H9 (cell line): Measurements from ENCODE around the gene GAGE1. TPM values are rescaled to one million over a fixed set of nuclear protein-coding genes. Genes with fewer than 3 reads are reported as not detected.
"Not testable (repeated sequence)": the region's sequence is repeated elsewhere in the genome, so short reads cannot be mapped to it uniquely, and the experiment has no call there.

ENCODE experiments used
- DNase-seq: peaks from one replicate; pipeline ENCODE4 v3.0.0-alpha.2; 2017
- H2AFZ ChIP-seq: one replicate; pipeline ENCODE4 v1.6.1; 2013; ENCODE audit warnings: mild to moderate bottlenecking, low read length, control low read depth, moderate library complexity
- H2AK5ac ChIP-seq: 2 replicates; pipeline ENCODE4 v1.6.1; 2013; ENCODE audit warnings: low read length, control low read depth, mixed read lengths; ENCODE audit not compliant: insufficient read length
- H2BK120ac ChIP-seq: one replicate; pipeline ENCODE4 v1.6.1; 2013; ENCODE audit warnings: low read depth, mild to moderate bottlenecking, low read length, control low read depth, inconsistent platforms; ENCODE audit not compliant: poor library complexity, severe bottlenecking
- H2BK12ac ChIP-seq: 2 replicates; pipeline ENCODE4 v1.6.1; 2013; ENCODE audit warnings: low read length, control low read depth, mixed read lengths, low read depth; ENCODE audit not compliant: insufficient read length
- H2BK15ac ChIP-seq: 2 replicates; pipeline ENCODE4 v1.6.1; 2013; ENCODE audit warnings: low read depth, low read length, control low read depth
- H2BK20ac ChIP-seq: one replicate; pipeline ENCODE4 v1.6.1; 2013; ENCODE audit warnings: low read depth, mild to moderate bottlenecking, low read length, control low read depth, inconsistent platforms; ENCODE audit not compliant: poor library complexity, severe bottlenecking
- H2BK5ac ChIP-seq: 2 replicates; pipeline ENCODE4 v1.6.1; 2013; ENCODE audit warnings: low read length, control low read depth, mixed read lengths; ENCODE audit not compliant: insufficient read length
- H3K14ac ChIP-seq: 2 replicates; pipeline ENCODE4 v1.6.1; 2013; ENCODE audit warnings: low read length, control low read depth; ENCODE audit not compliant: insufficient read depth
- H3K18ac ChIP-seq: 2 replicates; pipeline ENCODE4 v1.6.1; 2013; ENCODE audit warnings: low read depth, mild to moderate bottlenecking, mixed read lengths, low read length, control low read depth; ENCODE audit not compliant: insufficient read length
- H3K23ac ChIP-seq: 2 replicates; pipeline ENCODE4 v1.6.1; 2013; ENCODE audit warnings: low read length, control low read depth, mixed read lengths, low read depth; ENCODE audit not compliant: insufficient read length
- H3K23me2 ChIP-seq: 2 replicates; pipeline ENCODE4 v1.6.1; 2013; ENCODE audit warnings: low read depth, mild to moderate bottlenecking, mixed read lengths, low read length, control low read depth; ENCODE audit not compliant: insufficient read length, poor library complexity, severe bottlenecking
- H3K27ac ChIP-seq: 2 replicates; pipeline ENCODE4 v1.5.1; 2013; ENCODE audit warnings: low read length, control low read depth, mixed read lengths, low read depth; ENCODE audit not compliant: insufficient read length
- H3K27me3 ChIP-seq: 2 replicates; pipeline ENCODE4 v1.6.1; 2013; ENCODE audit warnings: low read length, control low read depth, inconsistent platforms; ENCODE audit not compliant: insufficient read depth
- H3K4ac ChIP-seq: 2 replicates; pipeline ENCODE4 v1.6.1; 2013; ENCODE audit warnings: low read depth, mild to moderate bottlenecking, control low read depth, inconsistent platforms, low read length, moderate library complexity
- H3K4me1 ChIP-seq: 2 replicates; pipeline ENCODE4 v1.6.1; 2013; ENCODE audit warnings: low read length, control low read depth, inconsistent platforms; ENCODE audit not compliant: insufficient read depth
- H3K4me2 ChIP-seq: 2 replicates; pipeline ENCODE4 v1.6.1; 2013; ENCODE audit warnings: low read length, control low read depth, mixed read lengths; ENCODE audit not compliant: insufficient read length, insufficient read depth
- H3K56ac ChIP-seq: 2 replicates; pipeline ENCODE4 v1.6.1; 2013; ENCODE audit warnings: low read depth, mild to moderate bottlenecking, mixed read lengths, low read length, control low read depth; ENCODE audit not compliant: insufficient read length
- H3K79me1 ChIP-seq: 2 replicates; pipeline ENCODE4 v1.6.1; 2013; ENCODE audit warnings: low read depth, mild to moderate bottlenecking, moderate library complexity, low read length, control low read depth, inconsistent platforms; ENCODE audit not compliant: insufficient read depth, poor library complexity, severe bottlenecking
- H3K79me2 ChIP-seq: 2 replicates; pipeline ENCODE4 v1.6.1; 2013; ENCODE audit warnings: low read length, control low read depth, inconsistent platforms; ENCODE audit not compliant: insufficient read depth
- H3K9ac ChIP-seq: 2 replicates; pipeline ENCODE4 v1.6.1; 2013; ENCODE audit warnings: low read length, control low read depth, mixed read lengths; ENCODE audit not compliant: insufficient read length; ENCODE audit errors: extremely low read depth
- H3K9me3 ChIP-seq: one replicate; pipeline ENCODE4 v1.6.1; 2013; ENCODE audit warnings: low read depth, low read length, inconsistent platforms; ENCODE audit not compliant: control insufficient read depth
- H3T11ph ChIP-seq: one replicate; pipeline ENCODE4 v1.6.1; 2013; ENCODE audit warnings: mild to moderate bottlenecking, low read length, control low read depth, inconsistent platforms
- H4K20me1 ChIP-seq: one replicate; pipeline ENCODE4 v1.6.1; 2013; ENCODE audit not compliant: control insufficient read depth, insufficient read length, insufficient read depth
- H4K5ac ChIP-seq: 2 replicates; pipeline ENCODE4 v1.6.1; 2013; ENCODE audit warnings: low read depth, mild to moderate bottlenecking, mixed read lengths, low read length, control low read depth; ENCODE audit not compliant: insufficient read length
- H4K8ac ChIP-seq: replicated peaks from 2 replicates; pipeline ENCODE4 v1.6.1; 2013; ENCODE audit warnings: low read length, control low read depth, mixed read lengths, low read depth; ENCODE audit not compliant: insufficient read length
- H4K91ac ChIP-seq: 2 replicates; pipeline ENCODE4 v1.6.1; 2013; ENCODE audit warnings: low read depth, mild to moderate bottlenecking, moderate library complexity, mixed read lengths, low read length, control low read depth; ENCODE audit not compliant: insufficient read length
- H3K27ac Mint-ChIP-seq, 3 experiments: 2 replicates in 2 of 3; 3 replicates in 1 of 3; pipeline ENCODE4 v1.8.0; 2020 to 2021; ENCODE audit warnings: mixed read lengths in 3 of 3, mild to moderate bottlenecking in 1 of 3, moderate library complexity in 1 of 3
- H3K27me3 Mint-ChIP-seq: 2 replicates; pipeline ENCODE4 v1.8.0; 2021; ENCODE audit warnings: low read depth, mild to moderate bottlenecking, moderate library complexity, mixed read lengths
- H3K36me3 Mint-ChIP-seq, 3 experiments: 2 replicates in 2 of 3; 3 replicates in 1 of 3; pipeline ENCODE4 v1.8.0; 2020 to 2021; ENCODE audit warnings: low read depth in 3 of 3, mixed read lengths in 3 of 3; ENCODE audit not compliant: insufficient read depth in 1 of 3
- H3K4me1 Mint-ChIP-seq, 2 experiments: 2 replicates each; pipeline ENCODE4 v1.8.0; 2020; ENCODE audit warnings: mixed read lengths in 2 of 2
- H3K4me3 Mint-ChIP-seq, 2 experiments: 2 replicates in 1 of 2; 3 replicates in 1 of 2; pipeline ENCODE4 v1.8.0; 2020 to 2021; ENCODE audit warnings: mild to moderate bottlenecking in 2 of 2, mixed read lengths in 2 of 2, moderate library complexity in 1 of 2
- H3K9me3 Mint-ChIP-seq, 2 experiments: 2 replicates in 1 of 2; 3 replicates in 1 of 2; pipeline ENCODE4 v1.8.0; 2020; ENCODE audit warnings: mild to moderate bottlenecking in 2 of 2, mixed read lengths in 2 of 2, moderate library complexity in 1 of 2
- WGBS: extraction: QIAGEN DNeasy Blood & Tissue Kit; methylation state at CpG from one replicate; pipeline ENCODE4 v1.1.7; 2013; ENCODE audit warnings: missing lambda C conversion rate, low lambda C conversion rate, mixed read lengths; ENCODE audit not compliant: insufficient read length; ENCODE audit errors: extremely low coverage; 5-methylcytosine and 5-hydroxymethylcytosine counted together
- total RNA-seq: library from RNA; stranded (reverse); gene quantifications from 2 replicates; pipeline ENCODE4 v1.2.1, GENCODE V29; 2021

The GAGE1 gene
- total RNA-seq, 1 experiment from 2014 or later: not detected

DNA sequence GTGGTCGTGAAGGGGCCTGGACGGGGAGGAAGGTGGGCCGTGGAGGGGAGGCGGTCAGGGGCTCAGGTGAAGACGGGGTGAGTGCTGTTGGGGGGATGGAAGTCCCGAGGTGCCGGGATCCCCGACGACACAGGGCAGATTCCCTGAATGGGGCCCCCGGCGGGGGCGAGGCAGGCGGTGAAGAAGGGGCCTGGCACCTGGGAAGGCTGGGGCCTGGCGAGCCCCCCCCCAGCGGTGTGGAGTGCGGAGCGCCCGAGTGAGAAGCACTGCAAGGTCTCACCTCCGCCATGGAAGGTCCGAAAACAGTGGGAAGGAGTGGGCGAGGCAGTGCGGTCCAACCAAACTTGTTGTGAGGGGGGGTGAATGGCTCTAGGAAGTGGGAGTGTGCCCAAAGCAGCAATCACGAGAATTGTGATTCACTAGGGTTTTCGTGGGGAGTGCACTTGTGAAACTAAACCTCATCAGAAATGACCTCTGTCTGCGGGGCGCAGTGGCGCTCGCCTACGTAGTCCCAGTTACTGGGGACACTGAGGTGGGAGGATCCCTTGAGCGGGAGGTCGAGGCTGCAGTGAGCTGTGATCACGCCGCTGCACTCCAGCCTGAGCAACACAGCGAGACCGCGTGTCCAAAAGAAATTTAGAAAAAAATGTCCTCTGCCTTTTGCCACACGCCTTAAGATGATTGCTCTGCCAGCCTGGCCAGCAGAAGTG is 8.9 kb upstream of the GAGE1 start:
- H3K56ac ChIP-seq, H2BK5ac ChIP-seq, H2BK120ac ChIP-seq, H2AK5ac ChIP-seq, H2BK20ac ChIP-seq, H4K91ac ChIP-seq, H3K79me2 ChIP-seq, H3K79me1 ChIP-seq, H3K18ac ChIP-seq, H3K14ac ChIP-seq, H3K9ac ChIP-seq, H3K9me3 Mint-ChIP-seq, H3K4me1 ChIP-seq, H3K4me3 Mint-ChIP-seq, H3K27me3 ChIP-seq, H2BK15ac ChIP-seq, H3K4ac ChIP-seq, H3K36me3 Mint-ChIP-seq, H3T11ph ChIP-seq, H3K4me1 Mint-ChIP-seq, H3K23me2 ChIP-seq, H2AFZ ChIP-seq, H3K23ac ChIP-seq, H4K5ac ChIP-seq, H3K27ac ChIP-seq, H3K27me3 Mint-ChIP-seq, H2BK12ac ChIP-seq, H3K4me2 ChIP-seq, H4K20me1 ChIP-seq, H3K27ac Mint-ChIP-seq, H4K8ac ChIP-seq, DNase-seq, H3K9me3 ChIP-seq: not testable (repeated sequence)
- WGBS: no CpG with 5 or more reads among the region's 37 CpGs

DNA sequence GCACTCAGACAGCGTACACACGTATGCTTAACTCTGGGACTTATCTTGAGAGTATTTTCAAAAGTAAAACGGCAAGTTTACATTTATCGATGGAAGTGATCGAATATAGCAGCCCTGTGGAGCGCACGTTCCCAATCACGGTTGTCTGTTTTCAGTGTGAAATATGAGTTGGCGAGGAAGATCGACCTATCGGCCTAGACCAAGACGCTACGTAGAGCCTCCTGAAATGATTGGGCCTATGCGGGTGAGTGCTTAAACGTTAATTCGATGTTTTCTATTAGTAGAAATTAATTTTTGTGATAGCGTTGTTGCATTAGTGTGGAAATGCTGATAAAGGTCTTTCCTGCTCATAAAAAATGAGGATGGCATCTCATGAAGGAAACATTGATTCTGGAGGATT is 8.3 kb upstream of the GAGE1 start:
- not testable (repeated sequence) for H3K9me3 ChIP-seq

More for the DNA sequence above, 8.3 kb upstream of the GAGE1 start:
- H3K4me2 ChIP-seq, H4K5ac ChIP-seq, H3K18ac ChIP-seq, H3K4me1 Mint-ChIP-seq, H3K9ac ChIP-seq, H2BK20ac ChIP-seq, H3K79me1 ChIP-seq, DNase-seq, H4K8ac ChIP-seq, H3K23me2 ChIP-seq, H4K91ac ChIP-seq, H3K27ac ChIP-seq, H3K14ac ChIP-seq, H3K27ac Mint-ChIP-seq, H2BK120ac ChIP-seq, H2BK12ac ChIP-seq, H3K4ac ChIP-seq, H3T11ph ChIP-seq, H2BK15ac ChIP-seq, H3K4me1 ChIP-seq, H3K79me2 ChIP-seq, H2BK5ac ChIP-seq, H4K20me1 ChIP-seq, H3K36me3 Mint-ChIP-seq, H2AK5ac ChIP-seq, H3K56ac ChIP-seq, H3K9me3 Mint-ChIP-seq, H3K27me3 ChIP-seq, H2AFZ ChIP-seq, H3K27me3 Mint-ChIP-seq, H3K23ac ChIP-seq, H3K4me3 Mint-ChIP-seq: not testable (repeated sequence)
- WGBS: no CpG with 5 or more reads among the region's 17 CpGs
